IMR-90 (cell line): Measurements from ENCODE around the gene CTDSP1. TPM values are rescaled to one million over a fixed set of nuclear protein-coding genes. Genes with fewer than 3 reads are reported as not detected.

Source experiments
- ATAC-seq: fragments of 200-7000 bp; cut with Tn5 transposase; 2 replicates; pipeline ENCODE4 v1.9.1; 2020; ENCODE audit warnings: low read depth, mild to moderate bottlenecking, moderate library complexity
- BruUV-seq: library from RNA; stranded (reverse); fragments of 400-500 nt; replicated peaks from 2 replicates; lab custom pipeline; 2021; lab: Mats Ljungman, UMichigan
- CTCF ChIA-PET: fragments of 300-600 bp; formaldehyde crosslinking; extraction: SDS; loops from one replicate; lab custom pipeline; 2021; ENCODE audit warnings: antibody characterized with exemption; lab: Yijun Ruan, JAX
- POLR2A ChIA-PET: fragments of 300-600 bp; sonication (Branson Sonifier 250); formaldehyde crosslinking; loops from one replicate; lab custom pipeline; 2022; ENCODE audit warnings: antibody characterized with exemption; ENCODE audit not compliant: unreplicated experiment; lab: Charles Lee
- DNase-seq: peaks from one replicate; pipeline ENCODE4 v3.0.0; 2013
- H2AFZ ChIP-seq: replicated peaks from 2 replicates; pipeline ENCODE3; 2013; ENCODE audit warnings: low read length, mild to moderate bottlenecking; ENCODE audit not compliant: poor library complexity
- H2AK5ac ChIP-seq: 2 replicates; pipeline ENCODE4 v1.6.1; 2013; ENCODE audit warnings: low read depth, low read length, inconsistent platforms
- H2AK9ac ChIP-seq: replicated peaks from 2 replicates; pipeline ENCODE3; 2013; ENCODE audit warnings: mild to moderate bottlenecking, low read depth, low read length, moderate library complexity; ENCODE audit not compliant: poor library complexity
- H2BK120ac ChIP-seq: 2 replicates; pipeline ENCODE4 v1.6.1; 2013; ENCODE audit warnings: low read depth, low read length, inconsistent platforms
- H2BK15ac ChIP-seq: 3 replicates; pipeline ENCODE4 v1.6.1; 2013; ENCODE audit warnings: low read depth, low read length, inconsistent platforms
- H2BK20ac ChIP-seq: 2 replicates; pipeline ENCODE4 v1.6.1; 2013; ENCODE audit warnings: low read depth, mild to moderate bottlenecking, inconsistent platforms, low read length, moderate library complexity
- H2BK5ac ChIP-seq: 2 replicates; pipeline ENCODE4 v1.6.1; 2013; ENCODE audit warnings: mild to moderate bottlenecking, low read depth, low read length, inconsistent platforms; ENCODE audit not compliant: poor library complexity, severe bottlenecking
- H3K14ac ChIP-seq: replicated peaks from 2 replicates; pipeline ENCODE4 v1.6.1; 2013; ENCODE audit warnings: low read depth, low read length, inconsistent platforms
- H3K18ac ChIP-seq: 2 replicates; pipeline ENCODE4 v1.6.1; 2013; ENCODE audit warnings: low read depth, low read length, control low read depth
- H3K23ac ChIP-seq: 2 replicates; pipeline ENCODE4 v1.6.1; 2013; ENCODE audit warnings: low read depth, low read length, inconsistent platforms
- H3K27ac ChIP-seq: 2 replicates; pipeline ENCODE4 v1.5.1; 2013; ENCODE audit warnings: mild to moderate bottlenecking, control low read depth, low read length; ENCODE audit not compliant: insufficient read depth
- H3K27me3 ChIP-seq: 2 replicates; pipeline ENCODE4 v1.6.1; 2013; ENCODE audit warnings: low read length; ENCODE audit not compliant: control insufficient read depth, insufficient read depth
- H3K36me3 ChIP-seq: 2 replicates; pipeline ENCODE4 v1.6.1; 2013; ENCODE audit warnings: low read length, mixed read lengths; ENCODE audit not compliant: control insufficient read depth, insufficient read depth
- H3K4ac ChIP-seq: 2 replicates; pipeline ENCODE4 v1.6.1; 2013; ENCODE audit warnings: low read depth, low read length, inconsistent platforms
- H3K4me1 ChIP-seq: 2 replicates; pipeline ENCODE4 v1.6.1; 2013; ENCODE audit warnings: low read length, mixed read lengths; ENCODE audit not compliant: control insufficient read depth, insufficient read depth
- H3K4me2 ChIP-seq: 2 replicates; pipeline ENCODE4 v1.6.1; 2013; ENCODE audit warnings: low read depth, mild to moderate bottlenecking, control low read depth, low read length, moderate library complexity
- H3K4me3 ChIP-seq: 2 replicates; pipeline ENCODE4 v1.5.1; 2013; ENCODE audit warnings: low read depth, mild to moderate bottlenecking, control low read depth, low read length, moderate library complexity; ENCODE audit not compliant: insufficient read depth
- H3K56ac ChIP-seq: 2 replicates; pipeline ENCODE4 v1.6.1; 2013; ENCODE audit warnings: low read length, inconsistent platforms; ENCODE audit not compliant: insufficient read depth; ENCODE audit errors: extremely low read depth
- H3K79me1 ChIP-seq, 2 experiments: 2 replicates each; pipeline ENCODE4 v1.6.1; 2013; ENCODE audit warnings: low read length in 2 of 2, inconsistent platforms in 1 of 2, low read depth in 1 of 2
- H3K9ac ChIP-seq: 2 replicates; pipeline ENCODE4 v1.6.1; 2013; ENCODE audit warnings: low read depth, low read length, control low read depth
- H3K9me1 ChIP-seq: 2 replicates; pipeline ENCODE4 v1.6.1; 2013; ENCODE audit warnings: low read length, inconsistent platforms; ENCODE audit not compliant: insufficient read depth
- H3K9me3 ChIP-seq: 2 replicates; pipeline ENCODE4 v1.6.1; 2013; ENCODE audit warnings: low read length; ENCODE audit not compliant: control insufficient read depth, insufficient read depth
- H4K20me1 ChIP-seq: 2 replicates; pipeline ENCODE4 v1.6.1; 2013; ENCODE audit warnings: low read length, inconsistent platforms; ENCODE audit not compliant: insufficient read depth
- H4K5ac ChIP-seq: 2 replicates; pipeline ENCODE4 v1.6.1; 2013; ENCODE audit warnings: mild to moderate bottlenecking, low read depth, low read length, control low read depth
- H4K8ac ChIP-seq, 2 experiments: 2 replicates each; pipeline ENCODE4 v1.6.1; 2013; ENCODE audit warnings: low read depth in 2 of 2, low read length in 2 of 2, control low read depth in 1 of 2, inconsistent platforms in 1 of 2
- H4K91ac ChIP-seq: 2 replicates; pipeline ENCODE4 v1.6.1; 2013; ENCODE audit warnings: low read depth, low read length, inconsistent platforms; ENCODE audit not compliant: insufficient read depth
- CEBPB ChIP-seq: IDR thresholded peaks from 2 replicates; pipeline ENCODE4 v1.6.1; 2012; ENCODE audit warnings: low read depth, low read length, improper control_type of control experiment
- USF2 ChIP-seq: fragments of 150-350 bp; IDR thresholded peaks from 2 replicates; pipeline ENCODE4 v1.6.1; 2017; ENCODE audit warnings: mild to moderate bottlenecking, antibody characterized with exemption, low read length, low read depth
- WGBS, 2 experiments: methylation state at CpG; one replicate each; pipeline versions ENCODE4 v1.1.5 to v1.1.7; 2013; ENCODE audit warnings: missing lambda C conversion rate in 2 of 2; ENCODE audit not compliant: insufficient read length in 1 of 2; ENCODE audit errors: extremely low coverage in 2 of 2; 5-methylcytosine and 5-hydroxymethylcytosine counted together
- dilution Hi-C: fragments of 300-500 bp; cut with HindIII; formaldehyde crosslinking; loops from one replicate; pipeline ENCODE4 v1.14.3; 2018; ENCODE audit warnings: low sequenced_read_pairs; ENCODE audit not compliant: unreplicated experiment
- in situ Hi-C: fragments of 300-500 bp; cut with MboI; formaldehyde crosslinking; loops from 3 replicates; pipeline ENCODE4 v1.14.3; 2019; ENCODE audit warnings: low sequenced_read_pairs, inconsistent platforms, mixed read lengths
- intact Hi-C: fragments of 100-400 bp; cut with micrococcal nuclease; formaldehyde crosslinking; loops from 2 replicates; pipeline ENCODE4 v1.10.0; 2022
- polyA plus RNA-seq, 3 experiments: library from polyadenylated mRNA; depleted of rRNA; stranded (reverse); fragments of >200 nt; gene quantifications; 2 replicates each; pipeline ENCODE4 v1.2.3, GENCODE V29; 2012; ENCODE audit warnings: low replicate concordance in 1 of 3
- total RNA-seq: library from RNA; depleted of rRNA; stranded (reverse); fragments of >200 nt; gene quantifications from 2 replicates; pipeline ENCODE4 v1.2.3, GENCODE V29; 2012

The CTDSP1 gene
- total and polyA plus RNA-seq, 2 of the 4 experiments (the other 2 are of a cell fraction) = 19.7 to 64.3 TPM

DNA sequence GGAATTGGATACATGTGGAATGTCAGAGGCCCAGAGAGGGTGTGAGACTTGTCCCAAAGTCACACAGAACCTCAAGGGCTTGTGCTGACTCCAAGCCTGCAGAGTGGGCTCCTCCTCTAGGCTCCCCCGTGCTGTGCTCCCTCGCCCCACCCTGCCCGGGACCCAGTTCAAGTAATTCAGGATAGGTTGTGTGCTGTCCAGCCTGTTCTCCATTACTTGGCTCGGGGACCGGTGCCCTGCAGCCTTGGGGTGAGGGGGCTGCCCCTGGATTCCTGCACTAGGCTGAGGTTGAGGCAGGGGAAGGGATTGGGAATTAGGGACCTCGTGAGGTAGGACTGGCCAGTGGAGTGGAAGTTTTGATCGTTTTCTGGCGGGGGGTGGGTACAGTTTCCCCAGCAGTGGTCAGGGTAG, 2.8 kb downstream of the CTDSP1 start:
- no TSS peak for BruUV-seq
- Histone ChIP-seq H3K18ac (no peak overlapping the region), H3K9me1 (peaks cover 4% of the 10 kb centered on the region; the same call in 1 of the 2 replicates), H2BK15ac (no peak overlapping the region), H3K4me2 (no peak overlapping the region), H4K8ac (no peak overlapping the region), H4K5ac (no peak overlapping the region), H2AK9ac (no peak overlapping the region), H3K9me3 (no peaks in the 10 kb centered on the region), H2BK20ac (no peak overlapping the region), H2AFZ (no peak overlapping the region), H2BK5ac (no peak overlapping the region), H3K27me3 (no peaks in the 10 kb centered on the region), H2BK120ac (no peak overlapping the region), H3K14ac (no peak overlapping the region), H3K27ac (no peak overlapping the region), H3K4me3 (no peak overlapping the region), H3K9ac (no peak overlapping the region), H3K79me1 (peaks cover 4 to 36% of the 10 kb centered on the region in 2 experiments; a peak in 3 of 4 replicates), H3K4me1 (peaks cover 29% of the 10 kb centered on the region), H4K91ac (no peak overlapping the region), H3K36me3 (peaks cover 26% of the 10 kb centered on the region), H4K20me1 (peaks cover 13% of the 10 kb centered on the region; the same call in 1 of the 2 replicates), H3K23ac (no peak overlapping the region), H3K56ac (no peak overlapping the region), H3K4ac (no peak overlapping the region), H2AK5ac (no peak overlapping the region)
- TF ChIP-seq USF2 (no peak), CEBPB (no peak)
- ChIA-PET POLR2A (no interaction called here), CTCF (no interaction called here)
- WGBS, 2 experiments = 84% methylated on average over 5 of the region's 8 CpGs; no CpG with 5 or more reads in 1 of the 2 experiments
- dilution Hi-C loops = no loop called here
- in situ Hi-C loops = loop anchor here (10.0 kb wide), 1 partner anchor 252 kb away; the partner anchor contains the start of genes BCS1L and ZNF142
- ATAC-seq = no peak
- intact Hi-C loops = no loop called here
- DNase-seq = no peak
